C4-2B (cell line): Measurements from ENCODE around the gene SEBOX.
"Not testable (repeated sequence)": the region's sequence is repeated elsewhere in the genome, so short reads cannot be mapped to it uniquely, and the experiment has no call there.

Experiments used
- H3K27ac ChIP-seq: fragments of 450-650 bp; 2 replicates; pipeline ENCODE4 v1.5.1; 2017
- CTCF ChIP-seq: fragments of 450-650 bp; conservative IDR thresholded peaks from 2 replicates; pipeline ENCODE4 v1.5.1; 2017; ENCODE audit warnings: mild to moderate bottlenecking
- ZFX ChIP-seq: fragments of 450-650 bp; IDR thresholded peaks from 2 replicates; pipeline ENCODE4 v1.6.1; 2017

Gene SEBOX

GRCh38 chr17:28339431-28339830 is 25.6 kb downstream of the SEBOX start:
- no peak overlapping the region for H3K27ac ChIP-seq
- TF ChIP-seq CTCF = no peak
- no peak for TF ChIP-seq ZFX

GRCh38 chr17:28338769-28339212 is 26.2 kb downstream of the SEBOX start:
- not testable (repeated sequence) for H3K27ac ChIP-seq

DNA sequence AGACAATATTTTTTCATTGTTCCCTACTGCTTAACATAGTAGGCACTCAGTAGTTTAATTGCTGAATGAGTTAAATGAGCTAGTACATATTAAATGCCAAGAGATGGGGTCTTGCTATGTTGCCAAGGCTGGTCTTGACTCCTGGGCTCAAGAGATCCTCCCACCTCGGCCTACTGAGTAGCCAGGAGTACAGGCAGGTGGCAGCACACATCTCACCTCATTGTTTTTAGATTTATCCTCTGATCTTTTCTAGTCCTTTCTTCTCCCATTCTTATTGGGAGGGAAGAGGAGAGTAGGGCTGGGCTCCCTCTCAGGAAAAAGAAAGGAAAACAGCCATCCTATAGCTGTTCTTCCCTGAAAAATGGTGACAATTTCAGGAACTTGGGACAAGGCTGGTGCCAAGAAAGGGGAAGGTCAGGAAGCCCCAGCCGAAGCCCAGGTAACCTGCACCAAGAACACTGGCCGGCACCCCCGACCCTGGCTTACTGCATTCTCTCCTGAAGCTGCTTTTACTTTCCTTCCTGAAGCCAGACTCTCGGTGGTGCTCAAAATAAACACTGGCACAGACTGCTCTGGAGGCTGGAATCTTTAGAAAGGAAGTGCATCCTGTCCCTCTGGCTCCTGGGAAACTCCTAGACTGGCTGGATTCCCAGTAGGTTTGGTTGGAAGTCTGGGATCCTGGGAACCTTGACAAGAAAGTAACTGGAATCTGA is 26.8 kb downstream of the SEBOX start:
- TF ChIP-seq ZFX (no peak), CTCF (no peak)
- no peak overlapping the region for H3K27ac ChIP-seq

- peak overlapping the region; percentile 69 for H3K27ac ChIP-seq
- TF ChIP-seq CTCF (no peak), ZFX (no peak)
These were observed 28.8 kb downstream of the SEBOX start for GRCh38 chr17:28335959-28336871.

DNA sequence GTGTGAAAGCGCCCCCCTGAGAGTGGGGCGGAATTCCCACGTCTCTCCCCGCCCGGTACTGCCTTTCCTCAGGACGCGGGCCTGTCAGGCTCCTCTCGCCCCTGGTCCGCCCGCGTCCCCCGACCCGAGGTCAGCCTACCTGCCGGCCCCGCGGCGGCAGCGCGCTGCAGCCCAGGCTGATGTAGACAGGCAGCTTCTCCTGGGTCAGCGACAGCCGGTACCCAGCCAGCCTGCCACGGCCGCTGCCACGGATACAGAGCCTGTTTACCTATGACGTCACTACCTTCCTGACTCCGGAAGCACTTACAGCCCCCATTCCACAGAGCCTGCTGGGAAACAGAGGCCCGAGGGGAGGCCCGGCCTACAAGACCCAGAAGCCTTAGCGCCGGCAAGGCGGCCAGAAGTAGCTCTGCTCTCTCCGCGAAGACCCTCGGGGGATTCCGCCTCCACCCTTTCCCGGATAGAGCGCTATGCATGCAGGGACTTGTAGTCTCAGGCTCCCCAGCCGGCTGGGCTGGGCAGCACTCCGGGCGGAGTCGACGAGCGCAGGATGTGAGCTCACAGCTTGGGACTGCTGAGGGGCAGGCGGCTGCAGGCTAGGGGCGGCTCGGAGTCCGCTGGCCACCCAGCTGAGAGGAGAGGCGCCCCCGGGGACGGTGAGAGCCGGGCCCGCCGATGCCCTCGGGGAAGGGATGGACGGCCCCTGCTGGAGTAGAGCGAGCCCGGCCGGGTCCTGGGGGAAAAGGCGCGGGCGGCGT is 29.6 kb downstream of the SEBOX start, which contains the start of the genes IFT20 and TNFAIP1:
Gene IFT20, minus strand, starts transcription at position 272 of the 758 bp plus-strand sequence. CDS start 3,487 bp downstream, outside the sequence.
Gene TNFAIP1, plus strand, starts transcription at position 561 of the 758 bp plus-strand sequence. CDS start 3,761 bp downstream, outside the sequence.
- TF ChIP-seq ZFX = peak; percentile 43; the same call in 1 of the 2 replicates
- no peak for TF ChIP-seq CTCF
- H3K27ac ChIP-seq = peak within 1 kb of the TSS; percentile 69

DNA sequence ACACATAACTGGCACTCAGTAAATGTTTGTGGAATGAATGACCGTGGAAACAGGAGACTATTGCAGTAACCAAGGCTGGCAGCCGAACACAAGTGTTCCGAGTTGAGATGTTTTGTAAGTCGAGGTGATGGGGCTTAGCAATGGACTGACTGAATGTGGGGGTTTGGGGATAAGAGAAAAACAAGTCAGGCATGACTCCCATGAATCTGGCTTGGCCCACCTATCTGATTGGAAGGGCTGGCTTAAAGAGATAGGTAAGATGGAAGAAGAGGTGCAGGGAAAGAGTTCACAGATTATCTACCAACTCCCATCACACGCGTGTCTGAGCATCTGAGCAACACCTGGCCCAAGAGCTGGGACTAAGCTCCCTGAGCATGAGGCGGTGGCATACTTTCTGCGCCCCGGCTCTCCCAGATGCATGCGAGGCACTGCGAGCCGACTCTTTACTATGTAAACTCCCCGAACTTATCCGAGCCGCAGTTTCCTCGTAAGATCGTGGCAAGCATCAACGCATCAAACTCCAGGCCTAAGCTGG is 30.3 kb downstream of the SEBOX start:
- no peak for TF ChIP-seq CTCF
- no peak for TF ChIP-seq ZFX
- peak overlapping the region; percentile 69 for H3K27ac ChIP-seq

GRCh38 chr17:28334171-28334570 is 30.8 kb downstream of the SEBOX start:
- TF ChIP-seq ZFX = no peak
- no peak for TF ChIP-seq CTCF
- peak overlapping the region; percentile 69 for H3K27ac ChIP-seq
